GM12878 (cell line): Measurements from ENCODE around the gene ARL2. TPM values are rescaled to one million over a fixed set of nuclear protein-coding genes. Genes with fewer than 3 reads are reported as not detected.

ENCODE experiments used
- ATAC-seq: fragments of 200-7000 bp; cut with Tn5 transposase; 3 replicates; pipeline ENCODE4 v1.9.1; 2020; ENCODE audit warnings: mild to moderate bottlenecking, moderate library complexity
- BruUV-seq: library from RNA; stranded (reverse); fragments of 400-500 nt; replicated peaks from 2 replicates; lab custom pipeline; 2021; lab: Mats Ljungman, UMichigan
- CTCF ChIA-PET: fragments of 300-600 bp; sonication (Branson Sonifier 250); formaldehyde crosslinking; extraction: SDS; loops from one replicate; lab custom pipeline; 2021; ENCODE audit warnings: inconsistent platforms; lab: Yijun Ruan, JAX
- POLR2A ChIA-PET: fragments of 350-600 bp; formaldehyde crosslinking; extraction: SDS; loops from one replicate; lab custom pipeline; 2021; ENCODE audit warnings: inconsistent platforms; lab: Charles Lee
- RAD21 ChIA-PET: fragments of 300-600 bp; sonication (Branson Sonifier 250); formaldehyde crosslinking; loops from one replicate; lab custom pipeline; 2023; ENCODE audit warnings: antibody characterized with exemption; ENCODE audit not compliant: unreplicated experiment; lab: Charles Lee
- SMC1A ChIA-PET: fragments of 300-600 bp; sonication (Branson Sonifier 250); formaldehyde crosslinking; loops from one replicate; lab custom pipeline; 2023; ENCODE audit not compliant: unreplicated experiment, uncharacterized antibody; lab: Charles Lee
- DNase-seq: peaks from one replicate; pipeline ENCODE4 v3.0.0-alpha.2; 2011; ENCODE audit warnings: low read depth, low spot score
- FAIRE-seq: peaks from 3 replicates; lab custom pipeline; 2011; peaks lifted over from hg19 to GRCh38; lab: Jason Lieb, UNC
- H2AFZ ChIP-seq: 2 replicates; pipeline ENCODE4 v1.6.0; 2011; ENCODE audit warnings: low read depth, low read length, control low read depth; ENCODE audit not compliant: control insufficient read depth
- H3K27ac ChIP-seq: 2 replicates; pipeline ENCODE4 v1.5.1; 2011; ENCODE audit warnings: control low read depth; ENCODE audit not compliant: control insufficient read depth, insufficient read depth
- H3K27me3 ChIP-seq, 2 experiments: replicated peaks in 1 of 2; 2 replicates each; pipeline versions ENCODE4 v1.6.0 to v1.6.1; 2011; ENCODE audit warnings: low read length in 1 of 2; ENCODE audit not compliant: control insufficient read depth in 2 of 2, insufficient read depth in 2 of 2
- H3K36me3 ChIP-seq, 2 experiments: 2 replicates each; pipeline ENCODE4 v1.5.1; 2011; ENCODE audit warnings: low read length in 1 of 2; ENCODE audit not compliant: control insufficient read depth in 2 of 2, insufficient read depth in 2 of 2
- H3K4me1 ChIP-seq: 2 replicates; pipeline ENCODE4 v1.6.1; 2011; ENCODE audit warnings: mild to moderate bottlenecking, low read length, moderate library complexity, mixed read lengths; ENCODE audit not compliant: control insufficient read depth, insufficient read depth
- H3K4me2 ChIP-seq: 2 replicates; pipeline ENCODE4 v1.6.0; 2011; ENCODE audit warnings: control low read depth; ENCODE audit not compliant: control insufficient read depth, insufficient read depth
- H3K4me3 ChIP-seq: fragments of 200-600 bp; sonication (generic); 2 replicates; pipeline ENCODE4 v1.5.1; 2016
- H3K79me2 ChIP-seq: 2 replicates; pipeline ENCODE4 v1.6.0; 2011; ENCODE audit warnings: low read length; ENCODE audit not compliant: control insufficient read depth, insufficient read depth
- H3K9ac ChIP-seq: 2 replicates; pipeline ENCODE4 v1.8.0; 2011; ENCODE audit warnings: low read length, control low read depth, mixed read lengths; ENCODE audit not compliant: control insufficient read depth, insufficient read depth
- H3K9me3 ChIP-seq: replicated peaks from 3 replicates; pipeline ENCODE4 v1.5.1; 2011; ENCODE audit warnings: mild to moderate bottlenecking, low read length; ENCODE audit not compliant: control insufficient read depth, insufficient read depth
- H4K20me1 ChIP-seq: 2 replicates; pipeline ENCODE4 v1.6.0; 2011; ENCODE audit not compliant: control insufficient read depth, insufficient read depth
- BACH1 ChIP-seq: fragments of 450-650 bp; IDR thresholded peaks from 2 replicates; pipeline ENCODE4 v1.6.1; 2017; ENCODE audit warnings: mild to moderate bottlenecking, borderline replicate concordance
- EED ChIP-seq: sonication (generic); IDR thresholded peaks from 2 replicates; pipeline ENCODE4 v1.6.1; 2016; ENCODE audit warnings: antibody characterized with exemption, low read depth
- EGR1 ChIP-seq, 2 experiments: IDR thresholded peaks; 1 replicate in 1 of 2; 2 replicates in 1 of 2; pipeline ENCODE4 v1.6.1; 2011 to 2012; ENCODE audit warnings: low read depth in 2 of 2, low read length in 2 of 2, borderline replicate concordance in 1 of 2, mild to moderate bottlenecking in 1 of 2, moderate library complexity in 1 of 2
- ETV6 ChIP-seq, 2 experiments: fragments of 450-650 bp in 1 of 2; IDR thresholded peaks in 1 of 2; conservative IDR thresholded peaks in 1 of 2; 2 replicates each; pipeline ENCODE4 v1.6.1; 2014; ENCODE audit warnings: antibody characterized with exemption in 1 of 2, borderline replicate concordance in 1 of 2, low read depth in 1 of 2, mild to moderate bottlenecking in 1 of 2, moderate library complexity in 1 of 2
- FOXM1 ChIP-seq: IDR thresholded peaks from 2 replicates; pipeline ENCODE4 v1.6.1; 2012; ENCODE audit warnings: low read depth, mild to moderate bottlenecking, inconsistent platforms, low read length, moderate library complexity
- KLF5 ChIP-seq: fragments of 450-650 bp; IDR thresholded peaks from 2 replicates; pipeline ENCODE4 v1.6.1; 2014; ENCODE audit warnings: mild to moderate bottlenecking; ENCODE audit not compliant: partially characterized antibody
- MTA2 ChIP-seq: fragments of 450-650 bp; IDR thresholded peaks from 2 replicates; pipeline ENCODE4 v1.6.1; 2016; ENCODE audit warnings: low read depth, mild to moderate bottlenecking, moderate library complexity
- MTA3 ChIP-seq: IDR thresholded peaks from 2 replicates; pipeline ENCODE4 v1.6.1; 2012; ENCODE audit warnings: low read length, inconsistent platforms, borderline replicate concordance
- NR2C2 ChIP-seq: IDR thresholded peaks from 2 replicates; pipeline ENCODE4 v1.6.1; 2011; ENCODE audit warnings: borderline replicate concordance, low read depth; ENCODE audit not compliant: control insufficient read depth, insufficient read length
- NR2F1 ChIP-seq: fragments of 450-650 bp; conservative IDR thresholded peaks from 2 replicates; pipeline ENCODE4 v1.6.1; 2017; ENCODE audit warnings: mild to moderate bottlenecking
- POLR2A ChIP-seq: IDR thresholded peaks from 2 replicates; pipeline ENCODE4 v1.6.1; 2011; ENCODE audit warnings: low read depth, mild to moderate bottlenecking, low read length
- RAD21 ChIP-seq: IDR thresholded peaks from 2 replicates; pipeline ENCODE4 v1.6.1; 2011; ENCODE audit warnings: mild to moderate bottlenecking, low read depth, low read length, moderate library complexity; ENCODE audit not compliant: insufficient read depth
- RAD51 ChIP-seq: fragments of 450-650 bp; IDR thresholded peaks from 2 replicates; pipeline ENCODE4 v1.6.1; 2016; ENCODE audit warnings: moderate library complexity, mild to moderate bottlenecking, inconsistent platforms
- RUNX3 ChIP-seq: IDR thresholded peaks from 2 replicates; pipeline ENCODE4 v1.6.1; 2012; ENCODE audit warnings: low read length, inconsistent platforms
- STAT1 ChIP-seq: fragments of 450-650 bp; conservative IDR thresholded peaks from 2 replicates; pipeline ENCODE4 v1.6.1; 2014; ENCODE audit warnings: antibody characterized with exemption, mild to moderate bottlenecking
- TBL1XR1 ChIP-seq: IDR thresholded peaks from 2 replicates; pipeline ENCODE4 v1.6.1; 2012; ENCODE audit warnings: low read depth, low read length, improper control_type of control experiment
- YBX1 ChIP-seq: fragments of 450-650 bp; IDR thresholded peaks from 2 replicates; pipeline ENCODE4 v1.6.1; 2016; ENCODE audit warnings: antibody characterized with exemption
- YY1 ChIP-seq: IDR thresholded peaks from 2 replicates; pipeline ENCODE4 v1.6.1; 2011; ENCODE audit warnings: low read depth, mild to moderate bottlenecking, low read length
- ZBTB11 ChIP-seq: fragments of 450-650 bp; formaldehyde crosslinking; IDR thresholded peaks from 2 replicates; pipeline ENCODE4 v1.5.0; 2022; ENCODE audit warnings: mild to moderate bottlenecking, missing genetic modification characterization
- WGBS: methylation state at CpG from one replicate; pipeline ENCODE4 v1.1.6; 2016; ENCODE audit warnings: low lambda C conversion rate; ENCODE audit not compliant: insufficient replicate concordance, insufficient coverage; ENCODE audit errors: missing lambda C conversion rate; 5-methylcytosine and 5-hydroxymethylcytosine counted together
- in situ Hi-C: fragments of 300-500 bp; cut with MboI; formaldehyde crosslinking; loops from 9 replicates; pipeline ENCODE4 v1.14.3; 2018; ENCODE audit warnings: mixed read lengths
- intact Hi-C: fragments of 100-400 bp; cut with micrococcal nuclease; formaldehyde crosslinking; loops from one replicate; pipeline ENCODE4 v1.14.2; 2022; ENCODE audit not compliant: unreplicated experiment
- polyA plus RNA-seq, 11 experiments: library from polyadenylated mRNA; depleted of rRNA in 4 of 11; unstranded in 6 of 11; stranded (reverse) in 5 of 11; fragments of >200 nt; fragmentation: Nextera tagmentation in 4 of 11; fragmentation: Illumina TruSeq in 1 of 11; extraction: Ambion mirVana in 4 of 11; extraction: Trizol in 1 of 11; gene quantifications; 1 replicate in 1 of 11; 2 replicates in 10 of 11; pipeline versions ENCODE4 v1.2.1 to v1.2.3, GENCODE V29; 2011 to 2016; ENCODE audit warnings: inconsistent platforms in 2 of 11, missing spikeins in 2 of 11, low read depth in 1 of 11
- total RNA-seq, 4 experiments: library from RNA; depleted of rRNA in 3 of 4; stranded (reverse); fragments of >200 nt in 3 of 4; fragmentation: Illumina TruSeq in 1 of 4; extraction: Trizol in 1 of 4; gene quantifications; 2 replicates each; pipeline versions ENCODE4 v1.2.1 to v1.2.3, GENCODE V29; 2013 to 2021
- TF ChIP-seq, protein P1 (sequence below): IDR thresholded peaks from 2 replicates; pipeline ENCODE4 v1.6.1; 2011; ENCODE audit warnings: low read depth, mild to moderate bottlenecking, low read length, moderate library complexity, borderline replicate concordance; ENCODE audit errors: extremely low read depth

ARL2 gene
- total and polyA plus RNA-seq, 10 of the 15 experiments (the other 5 are each of a cell fraction or from before 2014, with no cell fraction given): 4.1 to 138 (median 73.4) TPM

DNA sequence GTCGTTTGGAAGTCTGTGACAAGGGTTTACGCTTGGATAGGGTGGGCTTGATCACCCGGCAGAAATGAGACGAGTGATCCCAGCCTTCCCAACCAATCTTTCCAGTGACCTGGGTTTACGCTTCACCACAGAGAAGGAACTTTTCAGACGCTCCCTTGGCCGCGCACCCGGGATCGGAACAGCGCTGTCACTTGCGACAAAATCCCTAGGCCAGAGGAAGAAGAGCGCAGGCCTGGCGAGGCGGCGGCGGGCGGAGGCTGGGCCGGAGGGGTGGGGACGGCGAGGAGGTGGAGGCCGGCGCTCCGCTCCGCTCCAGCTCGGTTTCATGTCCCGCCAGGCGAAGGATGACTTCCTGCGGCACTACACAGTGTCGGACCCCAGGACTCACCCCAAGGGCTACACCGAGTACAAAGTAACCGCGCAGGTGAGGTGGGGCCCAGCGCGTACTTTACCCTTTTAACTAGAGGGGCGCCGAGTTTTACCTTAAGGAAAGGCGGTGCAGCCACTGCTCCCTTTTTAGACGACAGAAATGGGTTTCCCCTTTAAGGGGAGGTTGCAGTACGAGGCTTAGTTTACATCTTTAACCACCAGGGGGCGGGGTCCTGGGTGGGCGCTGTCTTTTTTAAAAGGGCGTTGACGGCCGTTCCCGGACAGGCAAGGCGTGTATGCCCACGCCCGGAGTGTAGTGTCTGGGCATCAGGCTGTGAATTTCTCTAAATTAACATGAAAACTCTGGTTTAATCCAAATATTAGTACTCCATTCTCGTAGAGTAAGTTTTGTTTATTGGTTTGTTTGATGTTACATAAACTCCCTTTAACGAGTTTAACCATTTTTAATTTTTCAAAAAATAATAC, 13.5 kb downstream of the ARL2 start, which contains the start of gene SNX15:
Gene SNX15, plus strand, starts transcription at position 227 of the 855 bp plus-strand sequence. Its CDS starts 99 bp downstream, at position 326.
- FAIRE-seq (peak; percentile 93), DNase-seq (peak; percentile 80), ATAC-seq (peak; percentile 98)
- WGBS: 3% methylated on average over 40 of the region's 51 CpGs
- BruUV-seq: no TSS peak
- SMC1A ChIA-PET: interaction anchor here (1.1 to 1.8 kb wide), 7 partner anchors 11 to 94 kb away, joined by 3 to 10 read pairs (median 4); partner anchors contain the start of genes BATF2, FAU and SAC3D1
- Histone ChIP-seq H3K27me3 (no peaks in the 10 kb centered on the region), H4K20me1 (no peaks in the 10 kb centered on the region), H3K27ac (peak within 1 kb of the TSS; percentile 74), H3K4me3 (peak within 1 kb of the TSS; percentile 65), H3K4me1 (peaks cover 8% of the 10 kb centered on the region; the same call in 1 of the 2 replicates), H3K9ac (peak within 1 kb of the TSS; percentile 57; the same call in 1 of the 2 replicates), H3K4me2 (peak within 1 kb of the TSS; percentile 93), H3K36me3 (0 out of 4 replicates have a peak, but pooled peaks cover 0 to 4% of the 10 kb centered on the region in 2 experiments), H3K79me2 (peaks cover 1% of the 10 kb centered on the region; the same call in 1 of the 2 replicates), H3K9me3 (no peaks in the 10 kb centered on the region), H2AFZ (peak within 1 kb of the TSS; percentile 97)
- RAD21 ChIA-PET: interaction anchor here (0.6 to 2.9 kb wide), 5 partner anchors 12 to 248 kb away, joined by 3 to 13 read pairs (median 3); partner anchors contain the start of genes ARL2, FAU, MRPL49 and SAC3D1
- in situ Hi-C loops: no loop called here
- POLR2A ChIA-PET: interaction anchor here (1.1 to 2.6 kb wide), 5 partner anchors 13 to 103 kb away, joined by 3 to 12 read pairs (median 6); partner anchors contain the start of genes PPP2R5B and SAC3D1
- intact Hi-C loops: loop anchor here (2.0 kb wide), 1 partner anchor 51 kb away; no protein-coding TSS in a partner anchor
- CTCF ChIA-PET: interaction anchor here (0.6 to 5.4 kb wide), 7 partner anchors 10 to 228 kb away, joined by 3 to 39 read pairs (median 3); partner anchors contain the start of genes ARL2 and CDCA5
- peak; percentile 78 for TF ChIP-seq POLR2A
- no peak for TF ChIP-seq FOXM1
- TF ChIP-seq MTA2: no peak; the same call in 1 of the 2 replicates
- no peak; the same call in 1 of the 2 replicates for TF ChIP-seq MTA3
- TF ChIP-seq EGR1 (IDR thresholded peaks at IDR 0.05; ENCODE audit: borderline replicate concordance in 1 of 2, low read depth in 2 of 2, low read length in 2 of 2): peak in 1 of 2 experiments; percentile 49; a peak in 2 of 3 replicates
- no peak for TF ChIP-seq ZBTB11 (CRISPR knock-in tag)
- no peak for TF ChIP-seq STAT1
- no peak for TF ChIP-seq BACH1
- TF ChIP-seq ETV6 (conservative IDR thresholded peaks at IDR 0.05 in 1 of 2, IDR thresholded peaks at IDR 0.05 in 1 of 2; ENCODE audit: borderline replicate concordance in 1 of 2, low read depth in 1 of 2): no peak
- TF ChIP-seq RUNX3: peak; percentile 76
- no peak; the same call in 1 of the 2 replicates for TF ChIP-seq NR2F1
- no peak for TF ChIP-seq YBX1
- no peak for TF ChIP-seq NR2C2
- TF ChIP-seq TBL1XR1: no peak; the same call in 1 of the 2 replicates
- TF ChIP-seq KLF5: no peak
- TF ChIP-seq RAD51: no peak
- peak; percentile 28; the same call in 1 of the 2 replicates for TF ChIP-seq RAD21
- TF ChIP-seq, protein P1, sequence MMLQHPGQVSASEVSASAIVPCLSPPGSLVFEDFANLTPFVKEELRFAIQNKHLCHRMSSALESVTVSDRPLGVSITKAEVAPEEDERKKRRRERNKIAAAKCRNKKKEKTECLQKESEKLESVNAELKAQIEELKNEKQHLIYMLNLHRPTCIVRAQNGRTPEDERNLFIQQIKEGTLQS: no peak
- peak; percentile 62; the same call in 1 of the 2 replicates for TF ChIP-seq YY1
- TF ChIP-seq EED: no peak
